GM19099 (cell line): ENCODE measurements around the gene NRG4.
A peak's percentile ranks its signal among the peaks of the same experiment; 100 is the strongest.

Experiments
- POLR2A ChIP-seq: IDR thresholded peaks from 3 replicates; pipeline ENCODE4 v1.6.1; 2011; ENCODE audit warnings: low read depth; ENCODE audit not compliant: insufficient read length; ENCODE audit errors: extremely low read depth

The NRG4 gene

DNA sequence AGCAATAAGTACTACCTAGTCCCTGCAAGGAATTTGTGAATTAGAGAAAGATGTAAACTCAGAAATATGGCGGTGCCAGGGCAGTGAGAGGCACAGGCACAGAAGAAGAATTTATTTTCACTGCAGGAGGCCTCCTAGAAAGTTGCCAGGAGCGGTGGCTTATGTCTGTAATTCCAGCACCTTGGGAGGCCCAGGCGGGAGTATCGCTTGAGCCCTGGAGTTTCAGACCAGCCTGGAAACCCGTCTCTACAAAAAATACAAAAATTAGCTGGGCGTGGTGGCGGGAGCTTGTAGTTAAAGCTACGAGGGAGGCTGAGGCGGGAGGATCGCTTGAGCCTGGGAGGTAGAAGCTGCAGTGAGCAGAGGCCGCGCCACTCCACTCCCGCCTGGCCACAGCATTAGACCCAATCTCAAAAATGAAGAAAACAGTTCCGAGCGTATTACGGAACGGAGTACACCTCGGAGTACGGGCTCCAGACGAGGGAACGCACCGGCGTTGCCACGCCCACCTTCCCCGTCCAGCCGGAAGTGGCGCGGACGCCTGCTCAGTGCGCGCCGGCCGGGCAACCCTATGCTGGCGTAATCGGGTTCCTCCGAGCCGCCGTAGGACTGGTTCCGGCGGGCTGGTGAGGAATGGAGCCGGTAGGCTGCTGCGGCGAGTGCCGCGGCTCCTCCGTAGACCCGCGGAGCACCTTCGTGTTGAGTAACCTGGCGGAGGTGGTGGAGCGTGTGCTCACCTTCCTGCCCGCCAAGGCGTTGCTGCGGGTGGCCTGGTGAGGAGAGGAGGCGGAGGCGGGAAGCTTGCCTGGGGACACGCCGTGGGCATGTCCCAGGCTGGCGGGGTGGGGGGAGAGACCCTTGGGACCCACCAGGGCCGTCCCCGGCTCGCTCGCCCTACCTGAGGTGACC, 108.6 kb downstream of the NRG4 start, which contains the start of gene FBXO22:
Gene FBXO22, plus strand, starts transcription at position 548 of the 909 bp plus-strand sequence. Its CDS starts 86 bp downstream, at position 634.
- peak; percentile 85 for TF ChIP-seq POLR2A

DNA sequence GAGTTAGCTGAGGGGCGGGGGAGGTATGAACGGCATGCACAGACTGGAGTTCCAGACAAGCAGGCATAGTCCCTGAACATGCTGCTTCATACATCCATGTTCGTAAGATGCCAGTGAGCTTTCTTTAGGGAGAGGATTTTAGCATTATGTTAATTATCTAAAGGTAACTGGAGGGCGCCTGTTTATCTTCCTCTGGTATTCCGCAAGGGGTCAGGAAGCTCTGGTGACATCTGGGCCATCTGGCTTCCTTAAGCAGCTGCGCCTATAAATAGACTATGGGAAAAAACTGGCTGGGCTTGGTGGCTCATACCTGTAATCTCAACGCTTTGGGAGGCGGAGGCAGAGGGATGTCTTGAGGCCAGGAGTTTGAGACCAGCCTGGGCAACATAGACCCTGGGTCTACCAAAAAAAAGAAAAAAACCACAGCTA, 110.1 kb downstream of the NRG4 start:
- no peak for TF ChIP-seq POLR2A

DNA sequence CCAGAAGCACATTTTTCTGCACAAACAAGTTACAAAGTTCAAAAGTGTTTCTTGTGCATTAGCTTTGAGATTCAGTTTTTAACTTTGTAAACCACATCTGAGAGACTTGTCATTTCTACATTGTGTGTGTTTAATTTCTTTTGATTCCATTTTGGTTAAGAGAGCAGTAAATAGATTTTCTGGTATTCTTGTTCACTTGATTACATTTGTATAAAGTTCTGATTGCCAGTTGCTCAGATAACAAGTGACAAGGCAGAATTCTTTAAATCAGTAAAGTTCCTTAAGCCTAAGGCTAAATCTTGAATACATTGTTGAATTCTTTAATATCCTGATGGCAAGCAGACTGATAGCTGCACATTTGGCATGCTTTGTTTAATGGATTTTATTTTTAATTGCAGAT, 111.6 kb downstream of the NRG4 start:
- TF ChIP-seq POLR2A, result no peak

DNA sequence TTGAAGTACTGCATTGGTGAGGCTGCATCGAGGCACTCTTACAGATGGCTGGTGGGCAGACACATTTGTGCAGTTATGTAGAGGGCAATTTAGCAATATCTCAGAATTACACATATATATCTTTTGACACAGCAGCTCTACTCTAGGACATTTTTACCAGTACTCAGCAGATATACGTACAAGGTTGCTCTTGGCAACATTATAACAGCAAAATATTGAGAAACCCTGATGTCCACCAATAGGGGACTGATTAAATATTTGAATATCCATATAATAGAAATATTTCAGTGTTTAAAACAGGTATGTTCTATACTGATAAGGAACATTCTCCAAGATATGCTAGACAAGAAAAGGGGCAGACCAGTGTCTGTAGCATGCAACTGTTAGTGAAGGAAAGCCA, 116.5 kb downstream of the NRG4 start:
- TF ChIP-seq POLR2A, result no peak

DNA sequence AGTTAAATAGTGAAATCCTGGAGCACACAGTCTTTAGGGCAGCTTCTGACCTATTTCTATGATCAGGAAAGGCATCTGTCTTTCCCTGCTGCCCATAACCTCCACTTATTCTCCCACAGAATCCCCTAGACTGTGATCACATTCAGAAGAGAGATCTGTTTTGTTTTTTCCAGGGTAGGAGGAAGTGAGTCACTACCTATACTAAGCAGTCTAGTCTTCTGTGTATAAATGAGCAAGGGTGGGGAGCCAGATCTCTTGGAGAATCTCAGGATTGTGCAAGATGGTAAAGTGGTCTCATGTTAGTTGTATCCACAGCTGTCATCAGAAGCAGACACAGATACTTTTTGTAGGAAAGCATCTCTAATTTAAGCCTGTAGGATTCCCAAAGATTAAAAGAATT, 120.3 kb downstream of the NRG4 start:
- no peak for TF ChIP-seq POLR2A
